Esophagus muscularis mucosa (tissue), 4 donors: Measurements from ENCODE around the gene NONO.
"Not testable (repeated sequence)": the region's sequence is repeated elsewhere in the genome, so short reads cannot be mapped to it uniquely, and the experiment has no call there.

Experiments
- EP300 ChIP-seq: sonication (generic); formaldehyde crosslinking; IDR thresholded peaks from one replicate; pipeline ENCODE4 v1.6.1; 2017; ENCODE audit warnings: antibody characterized with exemption
- POLR2AphosphoS5 ChIP-seq, 2 donors: sonication (generic); formaldehyde crosslinking; IDR thresholded peaks; one replicate each; pipeline ENCODE4 v1.6.1; 2017; ENCODE audit warnings: antibody characterized with exemption in 2 of 2
- TF ChIP-seq, protein P1 (sequence below), 3 experiments: fragments of 200-600 bp in 2 of 3; fragments of 450-650 bp in 1 of 3; sonication (generic) in 2 of 3; IDR thresholded peaks; one replicate each; pipeline ENCODE4 v1.5.1; 2017 to 2019; ENCODE audit warnings: antibody characterized with exemption in 3 of 3, mild to moderate bottlenecking in 2 of 3, moderate library complexity in 1 of 3

- not testable (repeated sequence) for TF ChIP-seq POLR2AphosphoS5 (IDR thresholded peaks at IDR 0.05); EP300
- TF ChIP-seq, protein P1, sequence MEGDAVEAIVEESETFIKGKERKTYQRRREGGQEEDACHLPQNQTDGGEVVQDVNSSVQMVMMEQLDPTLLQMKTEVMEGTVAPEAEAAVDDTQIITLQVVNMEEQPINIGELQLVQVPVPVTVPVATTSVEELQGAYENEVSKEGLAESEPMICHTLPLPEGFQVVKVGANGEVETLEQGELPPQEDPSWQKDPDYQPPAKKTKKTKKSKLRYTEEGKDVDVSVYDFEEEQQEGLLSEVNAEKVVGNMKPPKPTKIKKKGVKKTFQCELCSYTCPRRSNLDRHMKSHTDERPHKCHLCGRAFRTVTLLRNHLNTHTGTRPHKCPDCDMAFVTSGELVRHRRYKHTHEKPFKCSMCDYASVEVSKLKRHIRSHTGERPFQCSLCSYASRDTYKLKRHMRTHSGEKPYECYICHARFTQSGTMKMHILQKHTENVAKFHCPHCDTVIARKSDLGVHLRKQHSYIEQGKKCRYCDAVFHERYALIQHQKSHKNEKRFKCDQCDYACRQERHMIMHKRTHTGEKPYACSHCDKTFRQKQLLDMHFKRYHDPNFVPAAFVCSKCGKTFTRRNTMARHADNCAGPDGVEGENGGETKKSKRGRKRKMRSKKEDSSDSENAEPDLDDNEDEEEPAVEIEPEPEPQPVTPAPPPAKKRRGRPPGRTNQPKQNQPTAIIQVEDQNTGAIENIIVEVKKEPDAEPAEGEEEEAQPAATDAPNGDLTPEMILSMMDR (IDR thresholded peaks at IDR 0.05): not testable (repeated sequence)
Observed at GRCh38 chrX:71349151-71349665, 65.8 kb downstream of the NONO start.
